ENCODE data around the gene CDC25B.

GRCh38 chr20:3751305-3751674 lies 44.8 kb upstream of the CDC25B start:
- peak in 1 of 2 donors; percentile 2 for TF ChIP-seq CTCF (IDR thresholded peaks at IDR 0.05; ENCODE audit: extremely low read depth in 1 of 2, insufficient read depth in 1 of 2, low read depth in 1 of 2, low read length in 2 of 2)
- no peak for TF ChIP-seq POLR2AphosphoS5 (IDR thresholded peaks at IDR 0.05; ENCODE audit: insufficient read depth, low read depth, low read length)
